ENCODE data around the gene HNF1B.

Gene HNF1B

DNA sequence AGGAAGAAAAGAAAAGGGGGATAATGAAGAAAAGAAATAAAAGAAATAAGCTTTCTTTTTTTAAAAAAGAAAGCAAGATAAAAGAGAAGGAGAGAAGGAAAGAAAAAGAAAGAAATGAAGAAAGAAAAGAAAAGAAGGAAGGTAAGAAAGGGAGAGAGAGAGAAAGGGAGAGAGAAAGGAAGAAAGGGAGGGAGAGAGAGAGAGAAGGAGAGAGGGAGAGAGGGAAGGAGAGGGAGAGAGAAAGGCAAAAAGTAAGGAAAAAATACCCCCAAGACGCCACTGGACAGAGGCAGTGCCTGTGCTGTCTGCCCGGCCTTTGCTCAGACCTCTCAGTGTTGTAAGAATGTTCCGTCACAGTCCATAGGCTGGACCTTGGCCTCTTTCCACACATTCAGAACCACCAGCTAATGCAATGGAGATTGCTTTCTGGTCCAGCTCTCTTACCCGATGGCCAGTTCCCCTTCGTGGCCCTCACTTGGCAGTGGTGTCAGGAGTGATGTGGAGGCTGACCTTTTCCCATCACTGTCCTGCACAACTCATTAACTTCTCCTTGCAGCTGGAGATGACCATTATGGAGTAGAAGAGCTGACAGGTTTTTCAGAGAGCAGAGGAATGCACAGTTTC is 14.3 kb upstream of the HNF1B start:
- no peak for TF ChIP-seq ELF4 (IDR thresholded peaks at IDR 0.05)
- no peak for TF ChIP-seq BHLHE40 (IDR thresholded peaks at IDR 0.05; ENCODE audit: borderline replicate concordance)
- TF ChIP-seq SUZ12 (IDR thresholded peaks at IDR 0.05) = no peak
- no peak for TF ChIP-seq ARNT (IDR thresholded peaks at IDR 0.05)
- TF ChIP-seq CTBP1 (IDR thresholded peaks at IDR 0.05; ENCODE audit: borderline replicate concordance) = no peak
- no peak for TF ChIP-seq LEF1 (IDR thresholded peaks at IDR 0.05; ENCODE audit: borderline replicate concordance)
- no peak for TF ChIP-seq FOXM1 (IDR thresholded peaks at IDR 0.05; ENCODE audit: borderline replicate concordance)
- TF ChIP-seq SP1 (IDR thresholded peaks at IDR 0.05) = no peak
- TF ChIP-seq FOXA1 (IDR thresholded peaks at IDR 0.05) = no peak
- TF ChIP-seq NFRKB (IDR thresholded peaks at IDR 0.05) = no peak
- TF ChIP-seq HDGF (IDR thresholded peaks at IDR 0.05; ENCODE audit: borderline replicate concordance) = no peak
- TF ChIP-seq TARDBP (IDR thresholded peaks at IDR 0.05) = no peak
- TF ChIP-seq ZNF384 (IDR thresholded peaks at IDR 0.05) = no peak
- no peak for TF ChIP-seq L3MBTL2 (conservative IDR thresholded peaks at IDR 0.05)
- TF ChIP-seq, protein P1, sequence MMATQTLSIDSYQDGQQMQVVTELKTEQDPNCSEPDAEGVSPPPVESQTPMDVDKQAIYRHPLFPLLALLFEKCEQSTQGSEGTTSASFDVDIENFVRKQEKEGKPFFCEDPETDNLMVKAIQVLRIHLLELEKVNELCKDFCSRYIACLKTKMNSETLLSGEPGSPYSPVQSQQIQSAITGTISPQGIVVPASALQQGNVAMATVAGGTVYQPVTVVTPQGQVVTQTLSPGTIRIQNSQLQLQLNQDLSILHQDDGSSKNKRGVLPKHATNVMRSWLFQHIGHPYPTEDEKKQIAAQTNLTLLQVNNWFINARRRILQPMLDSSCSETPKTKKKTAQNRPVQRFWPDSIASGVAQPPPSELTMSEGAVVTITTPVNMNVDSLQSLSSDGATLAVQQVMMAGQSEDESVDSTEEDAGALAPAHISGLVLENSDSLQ (IDR thresholded peaks at IDR 0.05) = no peak
- no peak for TF ChIP-seq FOXK2 (IDR thresholded peaks at IDR 0.05)
- CTCF ChIA-PET = interaction anchor here (0.7 to 2.4 kb wide), 2 partner anchors 11 to 42 kb away, joined by 6 to 12 read pairs; no protein-coding TSS in a partner anchor
- DNase-seq (ENCODE audit: extremely low spot score) = no peak
- POLR2A ChIA-PET = no interaction called here

DNA sequence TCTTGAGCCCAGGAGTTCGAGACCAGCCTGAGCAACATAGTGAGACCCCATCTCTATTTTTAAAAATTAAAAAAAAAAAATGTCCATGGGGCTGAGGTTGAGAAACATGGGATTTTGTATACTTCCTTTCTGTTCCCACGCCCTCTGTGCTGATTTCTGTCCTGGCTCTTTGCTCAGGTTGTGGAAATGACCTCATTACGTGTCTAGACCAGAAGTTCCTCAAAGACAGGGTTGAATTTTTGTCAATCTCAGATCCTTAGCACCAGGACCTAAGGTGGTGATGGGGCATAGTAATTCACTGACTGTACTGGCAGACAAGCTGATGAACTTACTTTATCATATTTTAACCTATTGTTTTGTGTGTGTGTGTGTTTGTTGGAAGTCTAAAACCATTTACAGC is 11.2 kb upstream of the HNF1B start:
- DNase-seq (ENCODE audit: extremely low spot score) = no peak
- TF ChIP-seq ZNF384 (IDR thresholded peaks at IDR 0.05) (no peak), ARNT (IDR thresholded peaks at IDR 0.05) (no peak), FOXM1 (IDR thresholded peaks at IDR 0.05; ENCODE audit: borderline replicate concordance) (no peak), NFRKB (IDR thresholded peaks at IDR 0.05) (no peak), TARDBP (IDR thresholded peaks at IDR 0.05) (no peak), LEF1 (IDR thresholded peaks at IDR 0.05; ENCODE audit: borderline replicate concordance) (no peak), FOXK2 (IDR thresholded peaks at IDR 0.05) (no peak), HDGF (IDR thresholded peaks at IDR 0.05; ENCODE audit: borderline replicate concordance) (no peak), CTBP1 (IDR thresholded peaks at IDR 0.05; ENCODE audit: borderline replicate concordance) (no peak), FOXA1 (IDR thresholded peaks at IDR 0.05) (no peak), ELF4 (IDR thresholded peaks at IDR 0.05) (no peak), BHLHE40 (IDR thresholded peaks at IDR 0.05; ENCODE audit: borderline replicate concordance) (no peak), SUZ12 (IDR thresholded peaks at IDR 0.05) (no peak)
- TF ChIP-seq, protein P1 (IDR thresholded peaks at IDR 0.05) = no peak
- ChIA-PET CTCF (no interaction called here), POLR2A (no interaction called here)

DNA sequence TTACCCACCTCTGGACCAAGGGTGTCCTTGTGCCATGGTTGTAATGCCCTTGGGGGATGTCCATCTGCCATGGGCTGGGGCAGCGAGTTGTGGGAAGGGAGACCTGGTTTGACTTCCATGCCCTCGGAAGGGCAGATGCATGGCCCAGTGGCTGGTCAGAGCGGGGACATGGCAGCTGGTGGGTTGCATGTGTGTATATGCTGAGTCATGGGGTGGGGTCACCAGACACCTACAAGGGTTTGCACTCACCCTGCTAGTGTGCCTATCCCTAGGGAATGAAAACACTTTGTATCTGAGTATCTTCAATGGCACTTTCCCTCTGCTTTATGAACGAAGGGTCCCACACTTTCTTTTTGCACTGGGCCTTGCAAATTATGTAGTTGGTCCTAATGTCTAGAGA is 10.6 kb upstream of the HNF1B start:
- DNase-seq (ENCODE audit: extremely low spot score) = no peak
- CTCF ChIA-PET = no interaction called here
- no peak for TF ChIP-seq ARNT (IDR thresholded peaks at IDR 0.05)
- TF ChIP-seq, protein P1 (IDR thresholded peaks at IDR 0.05) = no peak
- TF ChIP-seq SUZ12 (IDR thresholded peaks at IDR 0.05) = no peak
- TF ChIP-seq L3MBTL2 (conservative IDR thresholded peaks at IDR 0.05) = no peak
- TF ChIP-seq LEF1 (IDR thresholded peaks at IDR 0.05; ENCODE audit: borderline replicate concordance) = no peak
- TF ChIP-seq HDGF (IDR thresholded peaks at IDR 0.05; ENCODE audit: borderline replicate concordance) = no peak
- TF ChIP-seq TARDBP (IDR thresholded peaks at IDR 0.05) = no peak
- POLR2A ChIA-PET = no interaction called here

DNA sequence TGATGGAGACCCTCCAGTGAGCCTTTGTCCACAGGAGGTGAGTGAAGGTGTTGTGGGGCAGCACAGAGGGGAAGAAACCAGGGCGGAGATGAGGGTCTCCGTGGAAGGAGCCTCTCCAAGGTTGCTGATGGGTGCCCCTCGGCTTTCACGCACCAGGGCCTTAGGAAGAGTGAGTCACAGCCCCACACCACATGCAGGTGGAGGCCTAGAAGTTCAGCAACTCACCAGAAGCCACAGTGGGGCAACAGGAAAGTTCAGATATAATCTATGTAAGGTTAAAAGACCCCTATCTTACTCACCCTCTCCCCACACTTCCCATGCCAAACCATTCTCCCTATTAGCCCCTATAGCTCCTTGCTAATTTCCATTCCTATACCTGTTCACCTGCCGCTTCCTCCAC is 9.5 kb upstream of the HNF1B start:
- POLR2A ChIA-PET = interaction anchor here (0.8 kb wide), 1 partner anchor 12 kb away, joined by 3 read pairs; no protein-coding TSS in a partner anchor

DNA sequence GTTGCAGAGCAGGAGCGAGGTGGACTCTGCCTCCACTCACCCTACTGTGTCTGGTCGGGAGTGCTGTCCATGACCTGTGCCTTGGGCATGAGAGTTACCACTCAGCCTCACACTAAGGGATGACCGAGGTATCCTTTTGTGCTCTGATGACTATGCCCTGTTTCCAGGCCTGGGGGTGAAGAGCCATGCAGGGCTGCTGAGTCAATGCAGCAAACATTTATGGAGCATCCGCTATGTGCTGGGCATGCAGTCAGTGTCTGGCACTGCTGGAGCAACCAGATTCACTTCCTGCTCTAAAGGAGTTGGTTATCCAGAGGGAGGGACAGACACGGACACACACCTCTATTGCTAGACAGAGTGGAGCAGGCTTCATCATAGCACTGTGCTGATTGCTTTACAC is 7.6 kb upstream of the HNF1B start:
- ChIA-PET CTCF (no interaction called here), POLR2A (no interaction called here)
- no peak for DNase-seq (ENCODE audit: extremely low spot score)
- no peak for TF ChIP-seq CTBP1 (IDR thresholded peaks at IDR 0.05; ENCODE audit: borderline replicate concordance)
- no peak for TF ChIP-seq FOXK2 (IDR thresholded peaks at IDR 0.05)
- no peak for TF ChIP-seq NFRKB (IDR thresholded peaks at IDR 0.05)
- no peak for TF ChIP-seq ELF4 (IDR thresholded peaks at IDR 0.05)
- TF ChIP-seq L3MBTL2 (conservative IDR thresholded peaks at IDR 0.05) = no peak
- TF ChIP-seq, protein P1 (IDR thresholded peaks at IDR 0.05) = no peak
- TF ChIP-seq BHLHE40 (IDR thresholded peaks at IDR 0.05; ENCODE audit: borderline replicate concordance) = no peak
- TF ChIP-seq TARDBP (IDR thresholded peaks at IDR 0.05) = no peak
- no peak for TF ChIP-seq ZNF384 (IDR thresholded peaks at IDR 0.05)
- no peak for TF ChIP-seq FOXM1 (IDR thresholded peaks at IDR 0.05; ENCODE audit: borderline replicate concordance)
- TF ChIP-seq LEF1 (IDR thresholded peaks at IDR 0.05; ENCODE audit: borderline replicate concordance) = no peak

More for the DNA sequence above, 9.5 kb upstream of the HNF1B start:
- TF ChIP-seq L3MBTL2 (conservative IDR thresholded peaks at IDR 0.05) (no peak), BHLHE40 (IDR thresholded peaks at IDR 0.05; ENCODE audit: borderline replicate concordance) (no peak), SP1 (IDR thresholded peaks at IDR 0.05) (no peak), ELF4 (IDR thresholded peaks at IDR 0.05) (no peak), NFRKB (IDR thresholded peaks at IDR 0.05) (no peak), CTBP1 (IDR thresholded peaks at IDR 0.05; ENCODE audit: borderline replicate concordance) (no peak), FOXK2 (IDR thresholded peaks at IDR 0.05) (no peak), ZNF384 (IDR thresholded peaks at IDR 0.05) (no peak), HDGF (IDR thresholded peaks at IDR 0.05; ENCODE audit: borderline replicate concordance) (no peak), SUZ12 (IDR thresholded peaks at IDR 0.05) (no peak), ARNT (IDR thresholded peaks at IDR 0.05) (no peak)
- TF ChIP-seq, protein P1 (IDR thresholded peaks at IDR 0.05) = no peak
- DNase-seq (ENCODE audit: extremely low spot score) = no peak
- CTCF ChIA-PET = interaction anchor here (1.8 kb wide), 1 partner anchor 16 kb away, joined by 4 read pairs; no protein-coding TSS in a partner anchor

All from HEK293T (cell line).